ENCODE results near the gene TMEM236.

TMEM236 gene

GRCh38 chr10:17789396-17789795 is 37.4 kb downstream of the TMEM236 start:
- DNase-seq, result no peak

DNA sequence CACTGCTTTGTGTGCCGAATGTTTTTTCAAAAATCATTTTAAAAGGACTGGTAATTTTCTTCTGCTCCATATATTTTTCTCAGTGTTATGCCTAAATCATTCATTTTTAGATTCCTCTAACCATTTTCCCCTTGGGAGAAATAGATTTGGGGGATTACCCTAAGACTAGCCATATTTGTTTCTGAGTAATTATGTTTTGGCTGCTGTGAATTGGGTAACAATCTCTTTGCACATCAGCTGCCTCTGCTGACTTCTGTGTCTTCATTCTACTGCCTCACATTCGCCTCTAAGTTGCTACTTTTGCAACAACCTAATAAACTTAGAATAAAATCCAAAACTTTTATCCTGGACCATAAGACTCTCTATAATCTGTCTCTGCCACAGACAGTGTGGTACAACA is 38.6 kb downstream of the TMEM236 start:
- DNase-seq, result no peak

GRCh38 chr10:17792991-17793390 is 41.0 kb downstream of the TMEM236 start:
- DNase-seq, result no peak

DNA sequence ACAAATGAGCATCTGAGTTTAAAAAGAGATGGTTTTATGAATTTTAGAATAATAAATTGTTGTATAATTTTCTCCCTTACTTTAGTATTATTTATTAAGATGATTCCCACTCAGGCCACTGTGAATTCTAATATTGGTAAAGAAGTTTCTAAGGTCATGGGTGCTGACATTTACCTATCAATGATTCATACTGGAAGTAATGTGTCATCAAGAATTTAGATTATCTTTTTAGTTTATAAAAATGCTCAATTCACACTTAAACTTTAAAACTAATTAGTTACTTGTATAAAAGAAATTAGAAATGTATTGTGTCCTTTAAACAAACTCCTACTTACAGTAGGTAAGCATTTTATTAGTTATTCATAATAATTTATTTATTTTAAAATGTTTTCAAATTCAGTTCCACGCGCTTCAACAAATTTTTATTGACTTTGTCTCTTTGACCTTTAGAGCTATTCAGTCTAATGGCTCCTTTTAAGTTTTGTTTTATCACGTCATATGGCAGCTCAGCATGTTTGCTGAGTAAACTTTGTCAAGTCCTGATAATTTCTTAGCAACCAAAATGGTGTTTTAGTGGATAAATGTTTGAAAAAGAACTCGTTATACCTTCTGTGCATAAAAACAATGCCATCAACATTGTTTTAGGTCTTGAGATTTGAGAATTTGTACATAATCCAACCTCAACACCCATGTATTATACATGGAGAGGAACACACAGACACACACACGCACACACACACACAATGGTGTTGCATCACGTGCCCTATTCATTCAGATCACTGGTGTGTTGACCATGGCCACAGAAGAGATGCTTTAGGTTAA is 42.0 kb downstream of the TMEM236 start:
- no peak for DNase-seq

GRCh38 chr10:17795083-17795482 is 43.1 kb downstream of the TMEM236 start:
- no peak for DNase-seq

DNA sequence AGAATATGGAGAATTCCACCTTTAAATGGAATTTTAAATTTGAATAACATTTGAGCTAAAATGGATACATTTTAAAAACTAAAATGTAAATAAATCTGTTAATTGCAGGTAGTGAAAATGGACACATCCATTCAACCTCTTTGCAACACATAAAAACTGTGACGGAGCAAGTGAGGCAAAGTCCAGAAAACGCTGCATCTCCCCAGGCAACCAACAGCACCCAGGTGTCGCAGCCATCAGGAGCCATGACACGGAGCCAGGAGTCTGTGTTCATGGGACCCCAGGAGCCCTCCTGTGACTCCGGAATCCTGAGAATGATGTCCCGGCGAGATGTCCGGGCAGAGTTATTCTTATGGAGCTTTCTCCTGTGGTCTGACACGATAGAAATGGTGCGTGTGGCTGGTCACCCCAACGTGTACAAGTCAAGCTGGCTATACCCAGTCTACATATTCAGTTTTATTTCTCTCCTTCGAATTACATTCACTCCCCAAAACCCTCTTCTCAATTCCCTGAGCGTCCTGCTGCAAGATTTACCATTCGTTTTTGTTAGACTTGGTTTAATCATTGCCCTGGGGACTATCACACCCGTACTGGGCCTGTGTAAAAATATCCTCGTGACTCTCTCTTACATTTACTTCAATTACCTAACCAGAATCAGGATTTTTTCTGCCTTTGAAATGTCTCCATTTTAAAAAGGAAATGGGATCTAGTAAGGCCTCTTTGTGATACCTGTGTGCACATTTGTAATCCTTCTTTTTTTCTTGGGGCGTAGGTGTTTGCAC is 44.0 kb downstream of the TMEM236 start:
- no peak for DNase-seq

- DNase-seq, result no peak
These were observed 49.5 kb downstream of the TMEM236 start for GRCh38 chr10:17801507-17801906.

GRCh38 chr10:17802350-17802749 is 50.3 kb downstream of the TMEM236 start:
- DNase-seq, result no peak

DNA sequence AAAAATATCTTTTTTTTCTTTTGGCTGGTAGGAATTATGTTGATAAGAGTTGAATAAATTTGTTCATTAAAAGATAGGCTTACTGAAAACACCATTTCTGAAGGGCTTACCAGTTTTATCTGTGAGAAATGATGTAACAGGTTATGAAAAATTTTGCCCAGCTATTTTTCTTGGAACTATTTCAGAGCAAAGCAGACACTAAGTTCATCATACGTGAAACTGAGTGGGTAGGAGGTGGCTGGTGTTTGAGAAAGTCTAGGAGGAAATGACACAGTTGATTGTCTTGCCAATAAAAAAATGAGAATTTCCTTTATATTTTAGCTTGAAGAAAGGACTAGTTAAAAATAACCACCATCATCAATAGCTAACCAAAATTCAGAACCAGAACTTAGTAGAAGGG is 51.0 kb downstream of the TMEM236 start:
- no peak for DNase-seq

DNA sequence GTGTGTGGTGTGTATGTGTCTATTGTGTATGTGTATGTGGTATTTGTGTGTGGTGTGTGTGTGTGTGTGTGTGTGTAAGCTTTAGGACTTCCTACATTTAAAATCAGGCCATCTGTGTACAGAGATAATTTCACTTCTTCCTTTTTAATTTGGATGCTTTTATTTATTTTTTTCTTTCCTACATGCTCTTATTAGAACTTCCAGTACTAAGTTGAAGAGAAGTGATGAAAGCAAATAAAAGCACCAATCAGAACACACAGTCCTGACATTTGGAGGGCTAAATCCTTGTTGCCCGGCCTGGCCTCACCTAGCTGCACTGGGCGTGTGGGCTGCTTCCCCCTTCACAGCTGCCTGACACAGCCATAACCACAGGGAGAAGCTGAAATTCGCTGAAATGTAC is 53.3 kb downstream of the TMEM236 start:
- no peak for DNase-seq

- peak in 1 of 2 experiments; percentile 1 for DNase-seq
These were observed 54.0 kb downstream of the TMEM236 start for GRCh38 chr10:17805921-17806577.

GRCh38 chr10:17808971-17809841 is 57.2 kb downstream of the TMEM236 start, which contains the start of gene MRC1:
Gene MRC1, plus strand, starts transcription at chr10:17809348. Its CDS starts 118 bp downstream, at chr10:17809466.
- DNase-seq, result no peak

DNA sequence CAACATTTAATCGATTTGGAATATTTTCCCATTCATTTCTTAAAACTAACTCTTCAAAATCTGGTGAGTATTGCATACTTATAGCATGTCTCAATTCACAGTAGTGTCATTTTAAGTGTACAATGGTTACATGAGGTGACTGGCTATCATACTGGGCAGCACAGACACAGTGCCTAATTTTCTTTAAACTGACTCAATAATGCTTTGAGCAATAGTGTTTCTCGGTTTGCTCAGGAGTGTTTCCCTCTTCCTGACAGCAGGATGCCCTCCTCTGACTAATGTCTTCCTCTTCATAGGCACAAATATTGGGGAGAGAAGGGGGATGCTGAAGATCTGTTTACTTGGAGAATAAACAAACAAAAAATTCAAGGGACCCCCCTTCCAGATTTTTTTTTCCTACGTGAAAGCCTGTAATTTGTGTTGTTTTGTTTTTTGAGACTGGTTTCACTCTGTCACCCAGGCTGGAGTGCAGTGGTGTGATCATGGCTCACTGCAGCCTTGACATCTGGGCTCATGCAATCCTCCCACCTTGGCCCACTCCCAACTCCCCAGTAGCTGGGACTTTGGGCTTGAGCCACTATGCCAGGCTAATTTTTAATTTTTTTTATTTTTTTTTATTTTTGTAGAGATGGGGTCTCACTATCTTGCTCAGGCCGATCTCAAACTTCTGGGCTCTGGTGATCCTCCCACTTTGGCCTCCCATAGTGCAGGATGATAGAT is 59.3 kb downstream of the TMEM236 start:
- no peak for DNase-seq

GRCh38 chr10:17814973-17815372 is 63.0 kb downstream of the TMEM236 start:
- no peak for DNase-seq

- no peak for DNase-seq
These were observed 64.2 kb downstream of the TMEM236 start for GRCh38 chr10:17816199-17816598.

GRCh38 chr10:17817316-17817715 is 65.3 kb downstream of the TMEM236 start:
- no peak for DNase-seq

- no peak for DNase-seq
These were observed 65.8 kb downstream of the TMEM236 start for GRCh38 chr10:17817790-17818189.

DNA sequence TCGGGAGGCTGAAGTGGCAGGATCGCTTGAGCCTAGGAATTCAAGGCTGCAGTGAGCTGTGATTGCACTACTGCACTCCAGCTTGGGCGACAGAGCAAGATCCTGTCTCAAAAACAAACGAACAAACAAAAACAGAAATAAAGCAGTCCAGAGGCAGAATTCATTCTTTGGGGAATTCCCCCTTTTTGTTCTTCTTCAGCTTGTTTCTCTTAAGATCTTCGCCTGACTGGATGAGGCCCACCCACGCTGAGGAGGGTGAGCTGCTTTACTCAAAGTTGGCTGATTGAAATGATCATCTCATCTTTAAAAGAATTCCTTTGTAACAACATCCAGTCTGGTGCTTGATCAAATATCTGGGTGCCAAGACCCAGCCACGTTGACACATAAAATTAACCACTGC is 67.8 kb downstream of the TMEM236 start:
- no peak for DNase-seq

DNA sequence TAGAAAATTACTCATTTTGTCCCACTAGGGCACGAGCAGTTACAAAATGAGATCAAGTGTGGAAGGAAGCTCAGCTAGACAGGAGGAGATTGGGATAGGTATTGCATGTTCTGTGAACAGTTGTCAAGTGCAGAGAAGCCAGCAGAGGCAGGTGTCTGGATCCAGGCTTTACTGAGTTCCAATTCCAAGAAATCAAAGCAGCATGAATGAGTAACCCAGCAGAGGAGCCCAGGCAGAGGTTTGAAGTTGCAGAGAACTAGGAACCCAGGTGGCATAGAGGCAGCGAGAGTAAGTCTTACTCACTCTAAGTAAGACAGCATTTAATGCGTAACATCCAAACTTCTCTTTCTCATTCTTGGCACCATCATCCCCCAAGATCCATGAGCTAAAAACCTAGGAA is 68.9 kb downstream of the TMEM236 start:
- no peak for DNase-seq

DNA sequence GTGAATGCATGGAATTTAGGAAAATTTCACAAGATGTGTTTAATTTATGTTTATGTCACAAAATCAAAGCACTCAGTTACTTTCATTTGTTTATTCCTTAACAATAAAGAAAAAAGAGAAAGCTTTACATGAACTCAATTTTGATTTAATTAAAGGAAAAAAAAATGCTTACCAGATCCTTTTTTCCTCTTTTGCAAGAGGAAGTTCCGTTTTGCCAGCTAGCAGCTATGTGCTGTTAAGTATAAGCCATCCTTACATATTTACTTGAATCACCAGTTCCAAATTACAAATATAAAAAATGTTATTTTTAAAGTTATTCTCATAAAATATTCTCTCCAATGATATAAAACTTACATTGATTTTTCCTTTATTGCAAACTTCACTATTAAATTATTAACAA is 69.9 kb downstream of the TMEM236 start:
- DNase-seq, result no peak

GRCh38 chr10:17831341-17831740 is 79.3 kb downstream of the TMEM236 start:
- DNase-seq, result no peak

DNA sequence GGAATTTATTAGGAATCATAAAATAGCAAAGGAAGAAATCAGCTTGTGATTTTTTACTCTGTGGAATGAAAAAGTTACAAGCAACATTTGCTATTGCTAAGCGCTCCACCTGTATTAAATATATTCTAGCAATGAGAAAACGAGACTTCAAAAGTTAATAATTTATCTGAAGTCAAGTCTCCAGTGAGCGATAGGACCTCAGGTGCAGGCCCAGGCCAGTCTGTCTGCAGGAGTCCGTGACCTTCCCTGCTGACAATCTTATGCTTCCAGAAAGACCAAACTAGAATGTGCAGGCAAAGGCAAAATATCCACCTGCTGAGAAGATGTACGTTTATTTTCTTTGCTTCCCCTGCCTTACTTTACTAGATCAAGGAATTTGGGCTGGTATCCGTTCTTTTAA is 79.9 kb downstream of the TMEM236 start:
- no peak for DNase-seq

All from activated CD4-positive, alpha-beta T cell treated with anti-CD3 and anti-CD28 coated beads, Interleukin-2, amount 50 U/mL, for 4 hours (primary cell).